Cardiac fibroblast (primary cell): ENCODE data around the gene RUBCNL.

Experiments used
- DNase-seq, 2 donors: peaks; one replicate each; pipeline versions ENCODE4 v3.0.0 to v3.0.0-alpha.2; 2010; ENCODE audit warnings: low read depth in 2 of 2
- H3K4me3 ChIP-seq, 2 donors: replicated peaks in 1 of 2; 1 replicate in 1 of 2; 2 replicates in 1 of 2; pipeline ENCODE4 v1.5.1; 2011; ENCODE audit warnings: low read depth in 2 of 2, low read length in 2 of 2, mild to moderate bottlenecking in 2 of 2, moderate library complexity in 1 of 2
- TF ChIP-seq, protein P1 (sequence below): IDR thresholded peaks from one replicate; pipeline ENCODE4 v1.5.1; 2011; ENCODE audit warnings: low read depth, mild to moderate bottlenecking, low read length, inconsistent platforms

Gene RUBCNL

DNA sequence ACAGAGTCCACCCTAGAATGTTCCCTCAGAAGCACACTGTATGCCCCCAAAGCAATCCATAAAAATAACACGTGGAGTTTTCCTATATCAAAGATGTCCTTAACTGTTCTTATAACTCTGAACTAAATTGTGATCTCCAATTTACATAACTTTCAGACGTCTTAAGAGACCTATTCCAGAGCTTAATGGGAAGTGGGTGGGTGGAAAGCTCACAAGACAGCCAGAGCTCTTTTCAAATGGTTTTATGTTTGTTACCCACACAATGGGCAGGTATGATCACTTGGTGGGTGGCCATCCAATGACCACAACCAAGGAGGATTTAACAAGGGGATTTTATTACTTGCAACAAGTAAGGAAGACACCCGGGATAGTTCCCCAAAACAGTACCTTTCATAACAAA lies 93.6 kb downstream of the RUBCNL start:
- H3K4me3 ChIP-seq, result no peak overlapping the region
- DNase-seq, result no peak
- TF ChIP-seq, protein P1, sequence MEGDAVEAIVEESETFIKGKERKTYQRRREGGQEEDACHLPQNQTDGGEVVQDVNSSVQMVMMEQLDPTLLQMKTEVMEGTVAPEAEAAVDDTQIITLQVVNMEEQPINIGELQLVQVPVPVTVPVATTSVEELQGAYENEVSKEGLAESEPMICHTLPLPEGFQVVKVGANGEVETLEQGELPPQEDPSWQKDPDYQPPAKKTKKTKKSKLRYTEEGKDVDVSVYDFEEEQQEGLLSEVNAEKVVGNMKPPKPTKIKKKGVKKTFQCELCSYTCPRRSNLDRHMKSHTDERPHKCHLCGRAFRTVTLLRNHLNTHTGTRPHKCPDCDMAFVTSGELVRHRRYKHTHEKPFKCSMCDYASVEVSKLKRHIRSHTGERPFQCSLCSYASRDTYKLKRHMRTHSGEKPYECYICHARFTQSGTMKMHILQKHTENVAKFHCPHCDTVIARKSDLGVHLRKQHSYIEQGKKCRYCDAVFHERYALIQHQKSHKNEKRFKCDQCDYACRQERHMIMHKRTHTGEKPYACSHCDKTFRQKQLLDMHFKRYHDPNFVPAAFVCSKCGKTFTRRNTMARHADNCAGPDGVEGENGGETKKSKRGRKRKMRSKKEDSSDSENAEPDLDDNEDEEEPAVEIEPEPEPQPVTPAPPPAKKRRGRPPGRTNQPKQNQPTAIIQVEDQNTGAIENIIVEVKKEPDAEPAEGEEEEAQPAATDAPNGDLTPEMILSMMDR, result no peak
